ENCODE data around the gene NID2.

NID2 gene

DNA sequence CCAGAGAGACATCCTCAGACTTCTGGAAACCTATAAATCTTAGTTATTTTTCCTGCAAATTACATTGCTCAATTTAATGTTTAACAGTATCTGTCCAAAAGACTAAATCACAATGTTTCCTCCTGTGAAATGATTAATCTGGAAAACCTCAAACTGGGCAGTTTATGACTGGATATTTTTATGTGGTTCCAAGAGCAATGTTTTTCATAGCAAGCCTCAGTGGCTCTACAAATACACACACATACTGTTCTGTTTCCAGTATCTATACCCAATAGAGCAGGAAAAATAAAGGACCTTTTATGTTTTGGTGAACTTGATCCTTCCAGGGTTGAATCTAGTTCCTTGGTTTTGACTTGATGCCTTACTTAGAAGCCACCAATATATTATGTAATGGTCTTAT, 9.2 kb downstream of the NID2 start:
- no peak for TF ChIP-seq ESRRG (CRISPR knock-in tag; IDR thresholded peaks at IDR 0.05)
- TF ChIP-seq ISL1 (CRISPR knock-in tag; IDR thresholded peaks at IDR 0.05), result no peak
- TF ChIP-seq TCF4 (CRISPR knock-in tag; IDR thresholded peaks at IDR 0.05; ENCODE audit: borderline replicate concordance), result no peak
- no peak for TF ChIP-seq CSRNP3 (CRISPR knock-in tag; IDR thresholded peaks at IDR 0.05)
- no peak for TF ChIP-seq ZFP30 (CRISPR knock-in tag; IDR thresholded peaks at IDR 0.05)
- no peak for TF ChIP-seq PPARA (CRISPR knock-in tag; IDR thresholded peaks at IDR 0.05; ENCODE audit: borderline replicate concordance)
- TF ChIP-seq ZNF70 (CRISPR knock-in tag; IDR thresholded peaks at IDR 0.05), result no peak
- no peak for TF ChIP-seq ZNF8 (CRISPR knock-in tag; IDR thresholded peaks at IDR 0.05)
- no peak for ATAC-seq

- TF ChIP-seq CSRNP3 (CRISPR knock-in tag; IDR thresholded peaks at IDR 0.05), result no peak
- TF ChIP-seq TSHZ2 (CRISPR knock-in tag; IDR thresholded peaks at IDR 0.05), result no peak
- TF ChIP-seq SNAI2 (CRISPR knock-in tag; IDR thresholded peaks at IDR 0.05), result no peak
- no peak for TF ChIP-seq ZNF70 (CRISPR knock-in tag; IDR thresholded peaks at IDR 0.05)
- TF ChIP-seq, protein P1, sequence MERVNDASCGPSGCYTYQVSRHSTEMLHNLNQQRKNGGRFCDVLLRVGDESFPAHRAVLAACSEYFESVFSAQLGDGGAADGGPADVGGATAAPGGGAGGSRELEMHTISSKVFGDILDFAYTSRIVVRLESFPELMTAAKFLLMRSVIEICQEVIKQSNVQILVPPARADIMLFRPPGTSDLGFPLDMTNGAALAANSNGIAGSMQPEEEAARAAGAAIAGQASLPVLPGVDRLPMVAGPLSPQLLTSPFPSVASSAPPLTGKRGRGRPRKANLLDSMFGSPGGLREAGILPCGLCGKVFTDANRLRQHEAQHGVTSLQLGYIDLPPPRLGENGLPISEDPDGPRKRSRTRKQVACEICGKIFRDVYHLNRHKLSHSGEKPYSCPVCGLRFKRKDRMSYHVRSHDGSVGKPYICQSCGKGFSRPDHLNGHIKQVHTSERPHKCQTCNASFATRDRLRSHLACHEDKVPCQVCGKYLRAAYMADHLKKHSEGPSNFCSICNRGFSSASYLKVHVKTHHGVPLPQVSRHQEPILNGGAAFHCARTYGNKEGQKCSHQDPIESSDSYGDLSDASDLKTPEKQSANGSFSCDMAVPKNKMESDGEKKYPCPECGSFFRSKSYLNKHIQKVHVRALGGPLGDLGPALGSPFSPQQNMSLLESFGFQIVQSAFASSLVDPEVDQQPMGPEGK (CRISPR knock-in tag; IDR thresholded peaks at IDR 0.05; ENCODE audit: borderline replicate concordance), result no peak
- no peak for TF ChIP-seq TCF4 (CRISPR knock-in tag; IDR thresholded peaks at IDR 0.05; ENCODE audit: borderline replicate concordance)
- no peak for TF ChIP-seq OSR1 (CRISPR knock-in tag; IDR thresholded peaks at IDR 0.05)
- no peak for TF ChIP-seq ESRRG (CRISPR knock-in tag; IDR thresholded peaks at IDR 0.05)
- TF ChIP-seq, protein P2, sequence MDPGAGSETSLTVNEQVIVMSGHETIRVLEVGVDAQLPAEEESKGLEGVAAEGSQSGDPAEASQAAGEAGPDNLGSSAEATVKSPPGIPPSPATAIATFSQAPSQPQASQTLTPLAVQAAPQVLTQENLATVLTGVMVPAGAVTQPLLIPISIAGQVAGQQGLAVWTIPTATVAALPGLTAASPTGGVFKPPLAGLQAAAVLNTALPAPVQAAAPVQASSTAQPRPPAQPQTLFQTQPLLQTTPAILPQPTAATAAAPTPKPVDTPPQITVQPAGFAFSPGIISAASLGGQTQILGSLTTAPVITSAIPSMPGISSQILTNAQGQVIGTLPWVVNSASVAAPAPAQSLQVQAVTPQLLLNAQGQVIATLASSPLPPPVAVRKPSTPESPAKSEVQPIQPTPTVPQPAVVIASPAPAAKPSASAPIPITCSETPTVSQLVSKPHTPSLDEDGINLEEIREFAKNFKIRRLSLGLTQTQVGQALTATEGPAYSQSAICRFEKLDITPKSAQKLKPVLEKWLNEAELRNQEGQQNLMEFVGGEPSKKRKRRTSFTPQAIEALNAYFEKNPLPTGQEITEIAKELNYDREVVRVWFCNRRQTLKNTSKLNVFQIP (CRISPR knock-in tag; IDR thresholded peaks at IDR 0.05; ENCODE audit: borderline replicate concordance, low read depth), result no peak
- TF ChIP-seq ZC3H10 (CRISPR knock-in tag; IDR thresholded peaks at IDR 0.05), result no peak
- no peak for TF ChIP-seq BACH2 (CRISPR knock-in tag; IDR thresholded peaks at IDR 0.05; ENCODE audit: borderline replicate concordance)
- no peak for TF ChIP-seq ISL1 (CRISPR knock-in tag; IDR thresholded peaks at IDR 0.05)
- no peak for TF ChIP-seq ZNF565 (CRISPR knock-in tag; conservative IDR thresholded peaks at IDR 0.05; ENCODE audit: low read depth)
- ATAC-seq, result no peak
These were observed 10.5 kb downstream of the NID2 start for GRCh38 chr14:52058341-52058740.

DNA sequence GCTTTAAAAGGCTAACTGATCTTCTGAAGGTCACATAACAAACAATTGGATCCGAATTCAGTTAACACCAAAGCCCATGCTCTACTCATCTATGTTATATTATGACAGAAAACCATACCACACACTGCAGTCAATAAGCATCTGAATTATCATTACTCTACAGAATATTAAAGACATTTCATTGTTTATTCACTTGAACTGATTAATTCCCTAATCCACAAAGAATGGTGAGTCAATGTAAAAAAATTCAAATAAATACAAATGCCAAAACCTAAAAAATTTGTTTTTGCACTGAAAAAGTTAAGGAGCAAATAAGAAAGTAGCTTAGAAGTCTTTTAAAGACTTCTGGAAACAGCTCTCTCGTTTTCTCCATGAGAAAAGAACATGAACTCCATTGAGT, 13.7 kb downstream of the NID2 start:
- ATAC-seq, result no peak
- TF ChIP-seq TOX (CRISPR knock-in tag; IDR thresholded peaks at IDR 0.05; ENCODE audit: borderline replicate concordance) (0 out of 2 replicates have a peak, but pooled peaks have one; percentile 33), PPARA (CRISPR knock-in tag; IDR thresholded peaks at IDR 0.05; ENCODE audit: borderline replicate concordance) (no peak), ZFP3 (CRISPR knock-in tag; IDR thresholded peaks at IDR 0.05) (no peak), CSRNP3 (CRISPR knock-in tag; IDR thresholded peaks at IDR 0.05) (no peak)
